Hepatocyte (in vitro differentiated cells): ENCODE results near the gene ZNF547.

Experiments used
- EZH2 ChIP-seq: fragments of 200-600 bp; sonication (generic); IDR thresholded peaks from 2 replicates; pipeline ENCODE4 v1.6.1; 2016; ENCODE audit warnings: antibody characterized with exemption, mild to moderate bottlenecking, borderline replicate concordance
- TF ChIP-seq, protein P1 (sequence below): fragments of 200-600 bp; sonication (generic); IDR thresholded peaks from 2 replicates; pipeline ENCODE4 v1.5.1; 2016; ENCODE audit warnings: antibody characterized with exemption, mild to moderate bottlenecking; ENCODE audit not compliant: poor library complexity

DNA sequence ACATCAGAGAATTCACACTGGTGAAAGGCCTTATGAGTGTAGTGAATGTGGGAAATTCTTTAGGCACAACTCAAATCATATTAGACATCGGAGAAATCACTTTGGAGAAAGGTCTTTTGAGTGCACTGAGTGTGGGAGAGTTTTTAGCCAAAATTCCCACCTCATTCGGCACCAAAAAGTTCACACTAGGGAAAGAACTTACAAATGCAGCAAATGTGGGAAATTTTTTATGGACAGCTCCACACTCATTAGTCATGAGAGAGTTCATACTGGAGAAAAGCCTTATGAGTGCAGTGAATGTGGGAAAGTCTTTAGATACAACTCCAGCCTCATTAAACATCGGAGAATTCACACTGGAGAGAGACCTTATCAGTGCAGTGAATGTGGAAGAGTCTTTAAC, 57.7 kb downstream of the ZNF547 start:
- TF ChIP-seq, protein P1, sequence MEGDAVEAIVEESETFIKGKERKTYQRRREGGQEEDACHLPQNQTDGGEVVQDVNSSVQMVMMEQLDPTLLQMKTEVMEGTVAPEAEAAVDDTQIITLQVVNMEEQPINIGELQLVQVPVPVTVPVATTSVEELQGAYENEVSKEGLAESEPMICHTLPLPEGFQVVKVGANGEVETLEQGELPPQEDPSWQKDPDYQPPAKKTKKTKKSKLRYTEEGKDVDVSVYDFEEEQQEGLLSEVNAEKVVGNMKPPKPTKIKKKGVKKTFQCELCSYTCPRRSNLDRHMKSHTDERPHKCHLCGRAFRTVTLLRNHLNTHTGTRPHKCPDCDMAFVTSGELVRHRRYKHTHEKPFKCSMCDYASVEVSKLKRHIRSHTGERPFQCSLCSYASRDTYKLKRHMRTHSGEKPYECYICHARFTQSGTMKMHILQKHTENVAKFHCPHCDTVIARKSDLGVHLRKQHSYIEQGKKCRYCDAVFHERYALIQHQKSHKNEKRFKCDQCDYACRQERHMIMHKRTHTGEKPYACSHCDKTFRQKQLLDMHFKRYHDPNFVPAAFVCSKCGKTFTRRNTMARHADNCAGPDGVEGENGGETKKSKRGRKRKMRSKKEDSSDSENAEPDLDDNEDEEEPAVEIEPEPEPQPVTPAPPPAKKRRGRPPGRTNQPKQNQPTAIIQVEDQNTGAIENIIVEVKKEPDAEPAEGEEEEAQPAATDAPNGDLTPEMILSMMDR, result no peak
- TF ChIP-seq EZH2, result no peak
